ENCODE data around the gene LDHA.

DNA sequence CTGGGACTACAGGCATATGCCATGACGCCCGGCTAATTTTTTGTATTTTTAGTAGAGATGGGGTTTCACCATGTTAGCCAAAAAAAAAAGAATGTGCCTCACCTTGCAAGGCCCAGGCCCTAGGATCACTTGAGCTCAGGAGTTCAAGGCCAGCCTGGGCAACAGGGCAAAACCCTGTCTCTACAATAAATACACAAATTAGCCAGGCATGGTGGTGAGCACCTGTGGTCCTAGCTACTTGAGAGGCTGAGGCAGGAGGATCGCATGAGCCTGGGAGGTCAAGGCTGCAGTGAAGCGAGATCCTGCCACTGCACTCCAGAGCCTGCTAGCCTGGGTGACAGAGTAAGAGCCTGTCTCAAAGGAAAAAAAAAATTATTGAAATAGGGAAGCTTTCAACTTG, 9.7 kb downstream of the LDHA start:
- TF ChIP-seq, protein P1, sequence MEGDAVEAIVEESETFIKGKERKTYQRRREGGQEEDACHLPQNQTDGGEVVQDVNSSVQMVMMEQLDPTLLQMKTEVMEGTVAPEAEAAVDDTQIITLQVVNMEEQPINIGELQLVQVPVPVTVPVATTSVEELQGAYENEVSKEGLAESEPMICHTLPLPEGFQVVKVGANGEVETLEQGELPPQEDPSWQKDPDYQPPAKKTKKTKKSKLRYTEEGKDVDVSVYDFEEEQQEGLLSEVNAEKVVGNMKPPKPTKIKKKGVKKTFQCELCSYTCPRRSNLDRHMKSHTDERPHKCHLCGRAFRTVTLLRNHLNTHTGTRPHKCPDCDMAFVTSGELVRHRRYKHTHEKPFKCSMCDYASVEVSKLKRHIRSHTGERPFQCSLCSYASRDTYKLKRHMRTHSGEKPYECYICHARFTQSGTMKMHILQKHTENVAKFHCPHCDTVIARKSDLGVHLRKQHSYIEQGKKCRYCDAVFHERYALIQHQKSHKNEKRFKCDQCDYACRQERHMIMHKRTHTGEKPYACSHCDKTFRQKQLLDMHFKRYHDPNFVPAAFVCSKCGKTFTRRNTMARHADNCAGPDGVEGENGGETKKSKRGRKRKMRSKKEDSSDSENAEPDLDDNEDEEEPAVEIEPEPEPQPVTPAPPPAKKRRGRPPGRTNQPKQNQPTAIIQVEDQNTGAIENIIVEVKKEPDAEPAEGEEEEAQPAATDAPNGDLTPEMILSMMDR (conservative IDR thresholded peaks at IDR 0.05; ENCODE audit: low read depth, low read length): no peak
- no peak for TF ChIP-seq EZH2phosphoT487 (IDR thresholded peaks at IDR 0.05; ENCODE audit: borderline replicate concordance, low read length)
- no peak for TF ChIP-seq EZH2 (IDR thresholded peaks at IDR 0.05; ENCODE audit: low read length, unreplicated experiment)
